Smooth muscle cell (in vitro differentiated cells): ENCODE measurements around the gene BABAM1. TPM values are rescaled to one million over a fixed set of nuclear protein-coding genes. Genes with fewer than 3 reads are reported as not detected.

Experiments
- DNase-seq: peaks from one replicate; lab custom pipeline; 2025; ENCODE audit not compliant: unreplicated experiment; lab: John Stamatoyannopoulos, UW
- H2AFZ ChIP-seq: fragments of 200-600 bp; sonication (generic); 2 replicates; pipeline ENCODE4 v1.6.0; 2016; ENCODE audit warnings: antibody characterized with exemption, low read depth, mild to moderate bottlenecking
- H3F3A ChIP-seq: fragments of 200-600 bp; sonication (generic); 2 replicates; pipeline ENCODE4 v1.6.0; 2017; ENCODE audit warnings: antibody characterized with exemption, low read depth
- H3K27ac ChIP-seq: fragments of 200-600 bp; sonication (generic); 2 replicates; pipeline ENCODE4 v1.5.1; 2016; ENCODE audit warnings: low read depth, mild to moderate bottlenecking
- H3K27me3 ChIP-seq: fragments of 200-600 bp; sonication (generic); 2 replicates; pipeline ENCODE4 v1.6.1; 2016; ENCODE audit warnings: low read depth, mild to moderate bottlenecking
- H3K36me3 ChIP-seq: fragments of 200-600 bp; sonication (generic); 2 replicates; pipeline ENCODE4 v1.5.1; 2016; ENCODE audit warnings: low read depth
- H3K4me1 ChIP-seq: fragments of 200-600 bp; sonication (generic); 2 replicates; pipeline ENCODE4 v1.5.1; 2016; ENCODE audit warnings: low read depth
- H3K4me2 ChIP-seq: fragments of 200-600 bp; sonication (generic); 2 replicates; pipeline ENCODE4 v1.6.0; 2016; ENCODE audit warnings: mild to moderate bottlenecking
- H3K4me3 ChIP-seq: fragments of 200-600 bp; sonication (generic); 2 replicates; pipeline ENCODE4 v1.5.1; 2016; ENCODE audit warnings: mild to moderate bottlenecking
- H3K79me2 ChIP-seq: fragments of 200-600 bp; sonication (generic); 2 replicates; pipeline ENCODE4 v1.6.0; 2016; ENCODE audit warnings: low read depth, mild to moderate bottlenecking
- H3K9ac ChIP-seq: fragments of 200-600 bp; sonication (generic); 2 replicates; pipeline ENCODE4 v1.6.0; 2016; ENCODE audit warnings: low read depth
- H3K9me3 ChIP-seq: fragments of 200-600 bp; sonication (generic); replicated peaks from 2 replicates; pipeline ENCODE4 v1.5.1; 2016; ENCODE audit warnings: low read depth
- H4K20me1 ChIP-seq: fragments of 200-600 bp; sonication (generic); 2 replicates; pipeline ENCODE4 v1.6.0; 2016; ENCODE audit warnings: low read depth
- WGBS: methylation state at CpG from one replicate; pipeline ENCODE4 v1.1.7; 2016; ENCODE audit warnings: low lambda C conversion rate; 5-methylcytosine and 5-hydroxymethylcytosine counted together
- polyA plus RNA-seq: library from polyadenylated mRNA; unstranded; fragments of >200 nt; fragmentation: Nextera tagmentation; extraction: Ambion mirVana; gene quantifications from 2 replicates; pipeline ENCODE4 v1.2.1, GENCODE V29; 2016
- total RNA-seq: library from RNA; depleted of rRNA; stranded (reverse); fragments of >200 nt; gene quantifications from 2 replicates; pipeline ENCODE4 v1.2.3, GENCODE V29; 2014
- TF ChIP-seq, protein P1 (sequence below): fragments of 200-600 bp; sonication (generic); IDR thresholded peaks from 2 replicates; pipeline ENCODE4 v1.5.1; 2017; ENCODE audit warnings: borderline replicate concordance, mild to moderate bottlenecking, antibody characterized with exemption; ENCODE audit not compliant: insufficient read depth, poor library complexity, severe bottlenecking

BABAM1 gene
- total and polyA plus RNA-seq, 2 experiments from 2014 or later = 69.8 to 108 TPM

GRCh38 chr19:17259118-17259780, 8.0 kb upstream of the BABAM1 start:
- H3K36me3 ChIP-seq = no peaks in the 10 kb centered on the region
- no peaks in the 10 kb centered on the region for H3K27me3 ChIP-seq
- no peaks in the 10 kb centered on the region for H3F3A ChIP-seq
- no peaks in the 10 kb centered on the region for H4K20me1 ChIP-seq
- no peaks in the 10 kb centered on the region for H3K79me2 ChIP-seq
- no peak for DNase-seq
- no peak overlapping the region for H3K27ac ChIP-seq
- H3K4me2 ChIP-seq = no peak overlapping the region
- TF ChIP-seq, protein P1, sequence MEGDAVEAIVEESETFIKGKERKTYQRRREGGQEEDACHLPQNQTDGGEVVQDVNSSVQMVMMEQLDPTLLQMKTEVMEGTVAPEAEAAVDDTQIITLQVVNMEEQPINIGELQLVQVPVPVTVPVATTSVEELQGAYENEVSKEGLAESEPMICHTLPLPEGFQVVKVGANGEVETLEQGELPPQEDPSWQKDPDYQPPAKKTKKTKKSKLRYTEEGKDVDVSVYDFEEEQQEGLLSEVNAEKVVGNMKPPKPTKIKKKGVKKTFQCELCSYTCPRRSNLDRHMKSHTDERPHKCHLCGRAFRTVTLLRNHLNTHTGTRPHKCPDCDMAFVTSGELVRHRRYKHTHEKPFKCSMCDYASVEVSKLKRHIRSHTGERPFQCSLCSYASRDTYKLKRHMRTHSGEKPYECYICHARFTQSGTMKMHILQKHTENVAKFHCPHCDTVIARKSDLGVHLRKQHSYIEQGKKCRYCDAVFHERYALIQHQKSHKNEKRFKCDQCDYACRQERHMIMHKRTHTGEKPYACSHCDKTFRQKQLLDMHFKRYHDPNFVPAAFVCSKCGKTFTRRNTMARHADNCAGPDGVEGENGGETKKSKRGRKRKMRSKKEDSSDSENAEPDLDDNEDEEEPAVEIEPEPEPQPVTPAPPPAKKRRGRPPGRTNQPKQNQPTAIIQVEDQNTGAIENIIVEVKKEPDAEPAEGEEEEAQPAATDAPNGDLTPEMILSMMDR = no peak
- H3K4me3 ChIP-seq = no peak overlapping the region
- no peak overlapping the region for H2AFZ ChIP-seq
- H3K9me3 ChIP-seq = no peaks in the 10 kb centered on the region
- no peaks in the 10 kb centered on the region for H3K4me1 ChIP-seq
- WGBS = 94% methylated on average over 9 of the region's 9 CpGs
- no peak overlapping the region for H3K9ac ChIP-seq

DNA sequence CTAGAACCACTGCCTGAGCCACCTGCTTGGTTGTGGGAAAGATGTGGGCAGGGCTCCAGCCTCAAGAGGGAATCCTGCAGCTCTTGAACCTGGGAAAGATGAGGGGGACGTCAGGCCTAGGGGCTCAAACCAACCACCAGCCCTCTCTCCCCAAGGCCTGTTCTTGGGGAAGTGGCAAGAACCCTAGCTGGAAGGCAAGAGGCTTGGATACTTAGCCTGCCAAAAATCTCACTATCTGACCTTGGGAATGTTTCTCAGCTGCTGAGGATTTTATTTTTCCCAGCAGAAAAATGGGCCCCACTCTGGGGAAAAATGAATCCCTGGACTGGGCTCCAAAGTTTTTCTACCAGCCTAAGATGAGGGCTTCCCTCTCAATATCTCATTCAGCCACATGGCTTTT, 7.3 kb upstream of the BABAM1 start:
- Histone ChIP-seq H3K36me3 (no peaks in the 10 kb centered on the region), H3K27me3 (no peaks in the 10 kb centered on the region), H3K9me3 (no peaks in the 10 kb centered on the region), H2AFZ (no peak overlapping the region), H3K4me1 (no peaks in the 10 kb centered on the region), H3K4me2 (no peak overlapping the region), H3K4me3 (no peak overlapping the region), H4K20me1 (no peaks in the 10 kb centered on the region), H3K9ac (no peak overlapping the region), H3K79me2 (no peaks in the 10 kb centered on the region), H3F3A (no peaks in the 10 kb centered on the region), H3K27ac (no peak overlapping the region)
- WGBS = 40% methylated on average over 1 of the region's 1 CpG
- DNase-seq = no peak
- TF ChIP-seq, protein P1 = no peak

DNA sequence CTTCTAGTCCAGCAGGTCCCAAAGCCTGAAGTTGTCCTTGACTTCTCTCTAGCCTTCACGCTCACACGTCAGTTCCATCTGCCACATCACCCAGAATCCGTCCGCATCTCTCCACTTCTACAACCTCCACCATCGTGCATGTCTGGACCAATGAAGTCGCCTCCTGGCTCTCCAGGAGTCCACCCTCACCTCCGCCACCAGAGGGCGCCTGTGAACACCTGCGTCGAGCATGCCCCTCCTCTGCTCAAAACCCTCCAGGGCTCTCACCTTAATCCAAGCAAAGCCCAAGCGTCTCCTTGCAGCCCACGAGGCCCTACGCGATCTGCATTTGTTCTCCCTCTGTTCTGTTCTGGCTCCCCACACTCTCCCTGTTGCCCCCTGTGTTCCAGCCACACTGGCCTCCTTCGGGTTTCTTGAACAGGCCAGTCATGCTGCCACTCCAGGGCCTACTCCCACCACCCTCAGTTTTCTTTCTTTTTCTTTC, 6.4 kb upstream of the BABAM1 start:
- H3K79me2 ChIP-seq = no peaks in the 10 kb centered on the region
- no peak overlapping the region for H3K4me3 ChIP-seq
- H3K4me1 ChIP-seq = no peaks in the 10 kb centered on the region
- TF ChIP-seq, protein P1 = peak; percentile 72
- no peaks in the 10 kb centered on the region for H3K27me3 ChIP-seq
- H4K20me1 ChIP-seq = no peaks in the 10 kb centered on the region
- no peak overlapping the region for H3K27ac ChIP-seq
- no peaks in the 10 kb centered on the region for H3K9me3 ChIP-seq
- no peak overlapping the region for H3K4me2 ChIP-seq
- peak; percentile 7 for DNase-seq
- H2AFZ ChIP-seq = no peak overlapping the region
- no peaks in the 10 kb centered on the region for H3K36me3 ChIP-seq
- H3F3A ChIP-seq = no peaks in the 10 kb centered on the region
- H3K9ac ChIP-seq = no peak overlapping the region
- WGBS = 12% methylated on average over 15 of the region's 15 CpGs

DNA sequence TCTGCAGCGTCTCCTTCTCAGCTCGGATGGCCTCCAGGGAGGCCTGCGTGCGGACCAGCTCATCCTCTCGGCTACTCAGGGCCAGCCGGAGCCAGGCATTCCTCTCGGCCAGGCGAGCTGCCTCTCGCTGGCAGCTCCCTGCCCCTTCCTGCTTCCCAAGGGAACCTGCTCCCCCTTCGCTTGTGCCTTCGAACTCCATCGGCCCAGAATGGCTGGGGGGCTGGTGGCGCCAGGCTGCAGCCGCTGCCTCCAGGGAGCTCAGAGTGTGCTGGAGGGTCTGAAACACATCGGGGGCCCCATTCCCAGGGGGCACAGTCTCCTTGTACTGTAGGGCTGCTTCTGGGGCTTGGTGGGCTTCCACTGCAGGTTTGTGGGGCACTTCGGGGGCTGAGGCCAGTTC, 4.7 kb upstream of the BABAM1 start:
- TF ChIP-seq, protein P1 = no peak
- no peak overlapping the region for H2AFZ ChIP-seq

More for the DNA sequence above, 4.7 kb upstream of the BABAM1 start:
- WGBS = 85% methylated on average over 16 of the region's 16 CpGs
- H3K9me3 ChIP-seq = no peaks in the 10 kb centered on the region
- no peaks in the 10 kb centered on the region for H3K36me3 ChIP-seq
- no peaks in the 10 kb centered on the region for H4K20me1 ChIP-seq
- no peak for DNase-seq
- H3K79me2 ChIP-seq = no peaks in the 10 kb centered on the region
- no peaks in the 10 kb centered on the region for H3F3A ChIP-seq
- H3K27me3 ChIP-seq = no peaks in the 10 kb centered on the region
- H3K27ac ChIP-seq = no peak overlapping the region
- H3K4me3 ChIP-seq = no peak overlapping the region
- no peak overlapping the region for H3K4me2 ChIP-seq
- no peaks in the 10 kb centered on the region for H3K4me1 ChIP-seq
- H3K9ac ChIP-seq = no peak overlapping the region
